Neural cell (in vitro differentiated cells): ENCODE measurements around the gene LIPA. TPM values are rescaled to one million over a fixed set of nuclear protein-coding genes. Genes with fewer than 3 reads are reported as not detected.

Experiments used
- H2AFZ ChIP-seq: fragments of 200-600, 300-800 bp; sonication (generic), shearing (Covaris generic); 2 replicates; pipeline ENCODE4 v1.6.0; 2014; ENCODE audit warnings: low read depth, mild to moderate bottlenecking, antibody characterized with exemption, low read length, moderate library complexity
- H3F3A ChIP-seq: fragments of 200-600 bp; shearing (Covaris generic); 2 replicates; pipeline ENCODE4 v1.6.1; 2016; ENCODE audit warnings: mild to moderate bottlenecking, moderate library complexity, mixed read lengths, antibody characterized with exemption, low read length; ENCODE audit not compliant: insufficient read depth, poor library complexity, severe bottlenecking
- H3K27ac ChIP-seq: fragments of 200-600, 300-800 bp; sonication (generic), shearing (Covaris generic); 2 replicates; pipeline ENCODE4 v1.5.1; 2014; ENCODE audit warnings: mild to moderate bottlenecking, low read length, moderate library complexity
- H3K27me3 ChIP-seq: fragments of 300-800, 200-600 bp; sonication (generic), shearing (Covaris generic); 2 replicates; pipeline ENCODE4 v1.6.0; 2014; ENCODE audit warnings: mild to moderate bottlenecking, low read depth, low read length, moderate library complexity; ENCODE audit not compliant: insufficient read depth
- H3K36me3 ChIP-seq: fragments of 300-800, 200-600 bp; sonication (generic), shearing (Covaris generic); 2 replicates; pipeline ENCODE4 v1.5.1; 2014; ENCODE audit warnings: mild to moderate bottlenecking, antibody characterized with exemption, low read length, moderate library complexity; ENCODE audit not compliant: insufficient read depth
- H3K4me2 ChIP-seq: fragments of 300-800, 200-600 bp; sonication (generic), shearing (Covaris generic); 2 replicates; pipeline ENCODE4 v1.6.0; 2014; ENCODE audit warnings: mild to moderate bottlenecking, low read length
- H3K4me3 ChIP-seq: fragments of 300-800, 200-600 bp; sonication (generic), shearing (Covaris generic); 2 replicates; pipeline ENCODE4 v1.5.1; 2014; ENCODE audit warnings: mild to moderate bottlenecking, low read length, moderate library complexity
- H3K79me2 ChIP-seq: fragments of 200-600 bp; shearing (Covaris generic); replicated peaks from 2 replicates; pipeline ENCODE4 v1.6.0; 2014; ENCODE audit warnings: mild to moderate bottlenecking, low read length, moderate library complexity; ENCODE audit not compliant: insufficient read depth
- H3K9ac ChIP-seq: fragments of 300-800, 200-600 bp; sonication (generic), shearing (Covaris generic); 2 replicates; pipeline ENCODE4 v1.6.1; 2016; ENCODE audit warnings: mild to moderate bottlenecking, low read length, mixed read lengths
- H3K9me2 ChIP-seq: fragments of 200-600 bp; shearing (Covaris generic); 2 replicates; pipeline ENCODE4 v1.6.1; 2016; ENCODE audit warnings: mild to moderate bottlenecking, low read length, mixed read lengths; ENCODE audit not compliant: insufficient read depth
- H3K9me3 ChIP-seq: fragments of 200-600, 300-800 bp; sonication (generic), shearing (Covaris generic); 2 replicates; pipeline ENCODE4 v1.6.1; 2016; ENCODE audit warnings: mild to moderate bottlenecking, mixed run types, low read length, moderate library complexity, mixed read lengths
- H4K20me1 ChIP-seq: fragments of 200-600 bp; shearing (Covaris generic); 2 replicates; pipeline ENCODE4 v1.6.1; 2016; ENCODE audit warnings: mild to moderate bottlenecking, mixed run types; ENCODE audit not compliant: insufficient read depth
- CTCF ChIP-seq: fragments of 450-650 bp; IDR thresholded peaks from 2 replicates; pipeline ENCODE4 v1.5.1; 2014; ENCODE audit warnings: antibody characterized with exemption, mild to moderate bottlenecking, moderate library complexity; ENCODE audit not compliant: poor library complexity, severe bottlenecking
- EP300 ChIP-seq: fragments of 450-650 bp; conservative IDR thresholded peaks from 2 replicates; pipeline ENCODE4 v1.6.1; 2014; ENCODE audit warnings: antibody characterized with exemption, mild to moderate bottlenecking, moderate library complexity; ENCODE audit not compliant: poor library complexity, severe bottlenecking
- EZH2 ChIP-seq: fragments of 200-600, 300-800 bp; shearing (Covaris generic), sonication (generic); IDR thresholded peaks from 2 replicates; pipeline ENCODE4 v1.6.1; 2014; ENCODE audit warnings: antibody characterized with exemption, low read length, borderline replicate concordance, mild to moderate bottlenecking; ENCODE audit not compliant: insufficient read depth, poor library complexity, severe bottlenecking
- MXI1 ChIP-seq: fragments of 450-650 bp; conservative IDR thresholded peaks from 2 replicates; pipeline ENCODE4 v1.6.1; 2014; ENCODE audit warnings: antibody characterized with exemption, mild to moderate bottlenecking; ENCODE audit not compliant: poor library complexity, severe bottlenecking
- POLR2AphosphoS5 ChIP-seq: IDR thresholded peaks from 2 replicates; pipeline ENCODE4 v1.6.1; 2012
- RAD21 ChIP-seq: fragments of 450-650 bp; conservative IDR thresholded peaks from 2 replicates; pipeline ENCODE4 v1.6.1; 2014; ENCODE audit warnings: antibody characterized with exemption, mild to moderate bottlenecking, moderate library complexity
- REST ChIP-seq: IDR thresholded peaks from 2 replicates; pipeline ENCODE4 v1.6.1; 2012; ENCODE audit warnings: borderline replicate concordance
- SMC3 ChIP-seq: fragments of 450-650 bp; conservative IDR thresholded peaks from 2 replicates; pipeline ENCODE4 v1.6.1; 2014; ENCODE audit warnings: antibody characterized with exemption, mild to moderate bottlenecking, moderate library complexity; ENCODE audit not compliant: poor library complexity
- TAF1 ChIP-seq: IDR thresholded peaks from 2 replicates; pipeline ENCODE4 v1.6.1; 2012; ENCODE audit warnings: low read depth
- polyA plus RNA-seq: library from polyadenylated mRNA; depleted of rRNA; stranded (reverse); fragments of >200 nt; gene quantifications from 2 replicates; pipeline ENCODE4 v1.2.3, GENCODE V29; 2014

Gene LIPA
- polyA plus RNA-seq, 1 donor from 2014 or later, result 20.8 TPM

GRCh38 chr10:89266721-89267453, 15.3 kb upstream of the LIPA start:
- Histone ChIP-seq H3K9me2 (no peaks in the 10 kb centered on the region), H3K4me2 (no peak overlapping the region), H3F3A (no peaks in the 10 kb centered on the region), H4K20me1 (no peaks in the 10 kb centered on the region), H3K27me3 (no peaks in the 10 kb centered on the region), H3K79me2 (no peaks in the 10 kb centered on the region), H3K9me3 (no peaks in the 10 kb centered on the region), H3K36me3 (no peaks in the 10 kb centered on the region), H3K27ac (no peak overlapping the region), H2AFZ (no peak overlapping the region), H3K9ac (no peak overlapping the region), H3K4me3 (no peak overlapping the region)
- TF ChIP-seq POLR2AphosphoS5 (no peak), REST (no peak), EP300 (no peak), RAD21 (no peak), TAF1 (no peak), EZH2 (no peak), CTCF (no peak), SMC3 (no peak), MXI1 (no peak)

- Histone ChIP-seq H3K27me3 (no peaks in the 10 kb centered on the region), H2AFZ (no peak overlapping the region), H4K20me1 (no peaks in the 10 kb centered on the region), H3K36me3 (no peaks in the 10 kb centered on the region), H3K9ac (no peak overlapping the region), H3K4me3 (no peak overlapping the region), H3K27ac (no peak overlapping the region), H3K9me2 (no peaks in the 10 kb centered on the region), H3K79me2 (no peaks in the 10 kb centered on the region), H3K9me3 (no peaks in the 10 kb centered on the region), H3F3A (no peaks in the 10 kb centered on the region), H3K4me2 (no peak overlapping the region)
- TF ChIP-seq REST (no peak), MXI1 (no peak), TAF1 (no peak), EZH2 (no peak), EP300 (no peak), POLR2AphosphoS5 (no peak), SMC3 (no peak), RAD21 (no peak), CTCF (no peak)
These were observed 12.0 kb upstream of the LIPA start for GRCh38 chr10:89263531-89263930.
